IPS-18c (cell line): ENCODE results near the gene OFD1.
A peak's percentile ranks its signal among the peaks of the same experiment; 100 is the strongest.

ENCODE experiments used
- H3K4me3 ChIP-seq: 2 replicates; pipeline ENCODE4 v1.7.0; 2013; ENCODE audit warnings: low read depth, mild to moderate bottlenecking, low read length, moderate library complexity; ENCODE audit not compliant: insufficient read depth
- H3K9me3 ChIP-seq: one replicate; pipeline ENCODE4 v1.6.1; 2013; ENCODE audit warnings: mild to moderate bottlenecking, low read length, moderate library complexity; ENCODE audit not compliant: control insufficient read depth, insufficient read depth

Gene OFD1

DNA sequence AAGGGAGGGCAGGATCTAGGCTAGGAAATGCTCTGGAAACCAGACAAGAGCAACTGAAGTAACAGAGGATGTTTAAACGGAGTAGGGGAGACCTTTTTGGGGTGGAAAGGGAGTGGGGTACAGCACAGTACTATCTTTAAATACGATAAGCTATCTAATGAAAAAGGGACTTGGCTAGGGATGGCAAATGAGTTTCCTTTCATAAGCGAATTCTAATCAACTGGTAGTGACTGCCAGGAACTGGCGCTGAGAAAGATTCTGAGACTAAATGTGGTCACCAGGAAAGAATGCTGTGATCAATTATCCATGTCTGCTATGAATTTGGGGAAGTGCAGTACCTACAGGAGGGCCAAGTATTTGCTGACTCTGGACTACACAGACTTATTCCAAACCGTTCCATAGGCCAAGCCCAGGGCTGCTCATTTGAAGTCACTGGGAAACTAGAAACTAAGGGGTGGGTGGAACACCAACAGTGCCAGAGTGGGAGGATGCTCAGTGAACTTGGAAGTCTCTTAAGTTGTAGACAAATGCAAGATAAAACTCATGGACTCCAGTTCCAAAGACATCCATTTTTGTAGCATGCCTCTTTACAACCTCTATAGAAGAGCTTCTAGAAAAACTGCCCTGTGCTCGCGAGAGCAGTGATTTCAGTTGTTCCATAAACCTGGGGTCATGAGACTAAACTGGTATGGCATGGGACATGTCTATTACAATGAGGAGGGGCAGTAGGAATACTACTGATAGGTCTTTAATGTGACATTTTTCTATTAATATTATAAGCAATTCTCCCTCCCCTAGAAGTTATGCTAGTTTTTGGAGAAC, 2.1 kb upstream of the OFD1 start:
- Histone ChIP-seq H3K9me3 (peaks cover 2% of the 10 kb centered on the region), H3K4me3 (no peak overlapping the region)

DNA sequence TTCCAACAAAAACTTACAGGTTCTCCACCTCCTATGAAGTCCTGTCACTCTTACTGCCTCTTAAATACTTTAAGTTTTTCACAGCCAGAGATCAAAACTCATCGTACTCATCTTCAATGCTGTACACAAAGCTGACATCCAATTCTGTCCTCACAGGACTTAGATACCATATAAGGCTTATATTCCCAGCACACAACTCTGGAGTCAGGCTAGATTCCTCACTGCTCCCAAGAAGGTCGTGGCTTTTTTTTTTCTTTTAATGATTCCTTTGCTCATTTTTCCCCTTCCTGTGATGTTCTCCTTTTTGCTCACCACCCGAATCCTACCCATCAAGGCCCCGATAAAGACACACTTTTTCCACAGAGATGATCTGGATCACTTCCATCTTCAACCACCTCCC, 1.0 kb upstream of the OFD1 start:
- peak overlapping the region; percentile 48 for H3K4me3 ChIP-seq

DNA sequence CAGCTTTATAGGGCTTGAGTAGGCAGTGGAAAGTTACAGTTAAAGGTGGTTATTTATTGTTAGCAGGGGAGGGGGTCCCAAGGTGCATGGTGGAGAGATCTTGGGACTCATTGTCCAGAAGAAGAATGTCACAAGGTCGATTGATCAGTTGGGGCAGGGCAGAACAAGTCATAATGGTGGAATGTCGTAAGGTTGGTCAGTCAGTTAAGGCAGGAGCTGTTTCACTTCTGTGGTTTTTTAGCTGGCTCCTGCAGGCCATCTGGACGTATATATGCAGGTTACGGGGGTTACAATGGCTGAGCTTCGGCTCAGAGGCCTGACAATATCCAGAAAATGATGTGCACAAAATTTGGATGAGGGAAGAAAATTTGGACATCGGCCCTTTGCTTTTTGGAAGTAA, 7.1 kb downstream of the OFD1 start:
- no peaks in the 10 kb centered on the region for H3K9me3 ChIP-seq
- no peak overlapping the region for H3K4me3 ChIP-seq

More for the DNA sequence above, 1.0 kb upstream of the OFD1 start:
- H3K9me3 ChIP-seq: peaks cover 2% of the 10 kb centered on the region

DNA sequence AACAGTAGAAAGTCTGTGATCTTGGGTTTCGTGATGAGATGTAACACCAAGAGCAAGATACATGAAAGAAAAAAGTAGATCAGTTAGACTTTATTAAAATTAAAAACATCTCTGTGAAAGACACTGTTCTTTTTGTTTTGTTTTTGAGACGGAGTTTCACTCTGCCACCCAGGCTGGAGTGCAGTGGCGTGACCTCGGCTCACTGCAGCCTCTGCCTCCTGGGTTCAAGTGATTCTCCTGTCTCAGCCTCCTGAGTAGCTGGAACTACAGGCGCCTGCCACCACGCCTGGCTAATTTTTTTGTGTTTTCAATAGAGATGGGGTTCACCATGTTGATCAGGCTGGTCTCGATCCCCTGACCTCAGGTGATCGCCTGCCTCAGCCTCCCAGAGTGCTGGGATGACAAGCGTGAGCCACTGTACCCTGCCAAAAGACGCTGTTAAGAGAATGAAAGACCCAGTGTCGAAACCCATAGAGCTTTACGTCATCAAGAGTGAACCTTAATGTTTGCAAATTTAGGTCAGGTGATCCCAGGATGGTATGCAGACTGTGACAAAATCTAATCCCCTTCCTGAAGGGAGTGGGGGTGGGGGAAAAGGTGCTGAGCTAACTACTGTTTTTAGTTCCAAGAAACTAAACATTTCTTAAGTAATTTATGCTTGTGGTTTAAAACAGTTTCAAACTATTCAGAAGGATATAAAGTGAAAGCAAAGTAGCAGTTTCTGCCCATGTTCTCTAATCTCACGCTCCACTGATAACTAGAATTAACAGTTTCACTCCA, 8.0 kb downstream of the OFD1 start:
- H3K4me3 ChIP-seq: no peak overlapping the region
- H3K9me3 ChIP-seq: no peaks in the 10 kb centered on the region

DNA sequence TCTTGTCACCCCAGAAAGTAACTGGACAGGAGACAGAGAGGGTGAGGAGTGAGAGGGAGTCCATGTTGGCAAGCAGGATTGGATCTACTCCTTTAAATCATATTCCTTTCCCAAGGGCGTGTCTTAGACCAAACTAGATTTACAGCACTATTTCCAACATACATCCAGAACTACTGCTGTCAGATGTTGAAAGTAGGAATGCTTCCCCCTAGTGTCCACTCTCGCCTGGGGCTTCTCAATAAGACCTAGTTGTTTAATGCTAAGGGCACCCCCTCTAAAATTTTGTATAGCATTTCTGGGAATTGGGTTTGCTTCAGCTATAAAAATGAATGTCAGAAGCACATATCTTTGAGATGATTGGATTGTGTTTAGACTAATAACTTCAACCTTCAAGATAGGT, 13.3 kb downstream of the OFD1 start:
- H3K9me3 ChIP-seq: no peaks in the 10 kb centered on the region
- no peak overlapping the region for H3K4me3 ChIP-seq

DNA sequence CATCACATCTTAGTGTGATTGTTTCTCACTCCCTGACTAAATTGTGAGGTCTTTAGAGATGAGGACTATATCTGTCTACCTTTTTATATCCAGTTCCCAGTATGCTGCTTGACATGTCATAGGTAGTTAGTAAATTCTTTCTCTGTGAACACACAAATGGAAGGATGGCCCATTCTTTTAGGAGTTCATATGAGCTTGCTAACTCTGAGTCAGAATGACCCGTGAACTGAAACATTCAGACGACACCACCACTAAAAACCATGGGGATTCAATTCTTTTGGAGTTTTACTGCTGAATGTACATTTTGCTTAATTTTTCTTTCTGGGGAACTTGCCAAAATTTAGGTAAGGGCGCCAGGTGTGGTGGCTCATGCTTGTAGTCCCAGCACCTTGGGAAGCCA, 13.9 kb downstream of the OFD1 start:
- Histone ChIP-seq H3K9me3 (no peaks in the 10 kb centered on the region), H3K4me3 (no peak overlapping the region)

DNA sequence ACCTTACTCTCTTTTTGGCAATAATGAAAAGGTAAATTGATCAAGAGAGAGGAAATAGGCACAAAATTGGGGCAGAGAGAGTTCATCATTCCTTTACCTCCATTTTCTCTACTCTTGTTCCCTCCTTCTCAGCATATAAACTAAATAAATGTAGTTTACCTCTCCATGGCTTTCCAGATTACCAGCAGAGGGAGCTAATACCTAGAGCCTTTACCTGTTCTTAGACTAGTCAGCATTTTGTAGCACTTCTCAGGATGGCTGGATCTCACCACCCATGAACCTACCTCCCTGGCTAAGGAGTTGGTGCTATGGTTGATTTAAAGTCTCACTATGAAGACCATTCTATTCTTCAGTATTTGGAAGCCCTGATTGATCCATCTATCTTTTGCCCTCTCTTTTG, 15.7 kb downstream of the OFD1 start:
- H3K9me3 ChIP-seq: no peaks in the 10 kb centered on the region

DNA sequence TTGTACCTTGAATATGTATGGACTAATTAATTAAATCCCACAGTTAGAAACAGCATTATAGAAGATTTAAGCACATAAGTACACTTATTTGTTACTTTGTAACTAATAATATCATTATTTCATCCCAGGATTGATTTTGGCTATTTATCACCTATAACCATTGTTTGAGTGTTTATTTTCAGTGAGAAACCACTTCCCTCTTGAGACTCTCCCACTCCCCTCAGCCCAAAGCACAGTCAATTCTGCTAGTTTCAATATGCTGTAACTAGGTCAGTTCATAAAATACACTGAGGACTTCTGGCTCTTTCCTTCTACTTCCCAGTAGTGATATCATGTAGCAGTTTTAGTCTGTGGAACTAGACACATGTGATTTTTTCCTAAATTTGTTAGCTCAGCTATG, 16.3 kb downstream of the OFD1 start:
- H3K4me3 ChIP-seq: no peak overlapping the region
- H3K9me3 ChIP-seq: no peaks in the 10 kb centered on the region

More for the DNA sequence above, 15.7 kb downstream of the OFD1 start:
- no peak overlapping the region for H3K4me3 ChIP-seq

DNA sequence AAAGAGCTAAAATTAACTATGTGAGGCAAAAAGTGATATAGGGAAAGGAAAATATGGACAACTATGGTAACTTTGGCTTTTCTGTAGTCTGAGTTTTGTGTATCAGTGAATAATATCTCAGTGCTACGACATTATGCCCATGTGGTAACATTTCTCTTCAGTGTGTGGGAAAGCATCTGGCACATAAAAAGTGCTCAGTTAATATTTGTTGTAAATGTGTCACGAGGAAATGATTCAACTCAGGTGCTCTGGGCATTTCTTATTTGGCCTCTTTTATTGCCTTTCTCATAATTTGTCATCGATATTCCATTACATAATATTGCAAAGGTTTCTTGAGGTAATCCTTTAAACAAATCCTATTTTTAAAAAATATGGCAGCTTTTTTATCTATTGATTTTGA, 17.6 kb downstream of the OFD1 start:
- Histone ChIP-seq H3K9me3 (no peaks in the 10 kb centered on the region), H3K4me3 (no peak overlapping the region)

DNA sequence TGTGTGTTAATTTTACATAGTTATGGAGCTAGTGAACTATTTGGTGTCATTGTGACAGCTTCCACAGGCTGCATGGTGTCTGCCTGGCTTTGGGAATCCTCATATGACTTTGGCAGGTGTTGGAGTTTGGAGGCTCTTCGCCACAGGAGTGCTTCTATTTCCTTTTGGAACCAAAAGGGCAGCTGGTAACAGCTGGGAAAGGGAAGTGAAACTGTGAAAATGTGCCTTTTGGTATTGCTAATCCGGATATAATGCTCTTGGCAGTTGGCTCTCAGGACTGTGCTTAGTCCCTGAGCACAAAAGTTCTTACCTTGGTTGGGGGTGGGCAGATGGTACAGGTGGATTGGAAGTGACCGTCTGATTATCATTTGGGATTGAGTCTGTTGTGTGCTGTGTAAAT, 18.1 kb downstream of the OFD1 start:
- Histone ChIP-seq H3K4me3 (no peak overlapping the region), H3K9me3 (no peaks in the 10 kb centered on the region)

DNA sequence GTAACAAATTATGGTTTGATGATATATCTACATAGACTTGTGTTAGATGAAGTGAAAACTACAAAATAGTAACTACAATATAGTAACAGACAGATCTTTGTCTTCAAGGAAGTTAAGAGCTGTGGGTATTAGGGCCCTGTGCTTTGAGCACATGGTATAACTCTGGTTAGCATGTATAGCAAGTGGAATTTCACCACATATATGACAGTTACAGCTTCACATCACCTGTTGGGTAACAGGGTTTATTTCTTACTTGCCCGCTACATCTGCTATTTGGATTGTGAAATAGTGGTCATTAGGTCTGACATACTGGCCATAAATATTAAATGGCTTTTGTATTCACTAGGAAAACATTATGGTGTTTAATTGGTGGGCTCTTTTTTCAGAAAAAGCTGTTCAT, 20.2 kb downstream of the OFD1 start:
- Histone ChIP-seq H3K4me3 (no peak overlapping the region), H3K9me3 (no peaks in the 10 kb centered on the region)

DNA sequence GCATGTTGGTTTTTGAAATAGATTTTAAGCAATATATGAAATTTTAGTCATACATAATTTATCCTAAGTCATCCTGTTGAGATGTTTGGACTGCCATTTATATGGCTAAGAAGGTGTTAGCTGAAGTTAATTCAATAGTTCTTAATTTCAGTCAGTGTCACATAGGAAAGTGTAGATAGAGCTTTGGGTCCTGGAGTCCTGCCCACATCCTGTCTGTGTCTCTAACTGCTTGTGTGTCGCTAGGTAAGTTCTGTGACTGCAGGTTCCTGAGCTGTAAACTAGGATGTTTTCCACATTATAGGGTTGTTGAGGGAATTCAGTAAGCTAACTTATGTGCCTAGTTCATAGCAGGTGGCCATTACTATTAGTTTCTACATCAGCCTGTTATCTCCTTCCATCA, 20.7 kb downstream of the OFD1 start:
- Histone ChIP-seq H3K4me3 (no peak overlapping the region), H3K9me3 (no peaks in the 10 kb centered on the region)

DNA sequence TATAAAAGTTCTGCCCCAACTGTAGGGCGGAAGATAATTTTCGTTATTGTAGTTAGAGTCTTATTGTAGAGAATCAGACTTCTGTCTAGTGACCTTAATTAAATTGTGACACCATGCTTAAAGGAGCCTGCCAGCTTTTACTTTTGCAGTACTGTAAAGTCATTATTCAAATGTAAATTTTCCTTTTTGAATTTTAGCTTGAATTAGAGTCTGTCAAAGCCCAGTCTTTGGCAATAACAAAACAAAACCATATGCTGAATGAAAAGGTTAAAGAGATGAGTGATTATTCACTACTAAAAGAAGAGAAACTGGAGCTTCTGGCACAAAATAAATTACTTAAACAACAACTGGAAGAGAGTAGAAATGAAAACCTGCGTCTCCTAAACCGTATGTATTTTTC, 21.8 kb downstream of the OFD1 start:
- no peaks in the 10 kb centered on the region for H3K9me3 ChIP-seq
- H3K4me3 ChIP-seq: no peak overlapping the region

DNA sequence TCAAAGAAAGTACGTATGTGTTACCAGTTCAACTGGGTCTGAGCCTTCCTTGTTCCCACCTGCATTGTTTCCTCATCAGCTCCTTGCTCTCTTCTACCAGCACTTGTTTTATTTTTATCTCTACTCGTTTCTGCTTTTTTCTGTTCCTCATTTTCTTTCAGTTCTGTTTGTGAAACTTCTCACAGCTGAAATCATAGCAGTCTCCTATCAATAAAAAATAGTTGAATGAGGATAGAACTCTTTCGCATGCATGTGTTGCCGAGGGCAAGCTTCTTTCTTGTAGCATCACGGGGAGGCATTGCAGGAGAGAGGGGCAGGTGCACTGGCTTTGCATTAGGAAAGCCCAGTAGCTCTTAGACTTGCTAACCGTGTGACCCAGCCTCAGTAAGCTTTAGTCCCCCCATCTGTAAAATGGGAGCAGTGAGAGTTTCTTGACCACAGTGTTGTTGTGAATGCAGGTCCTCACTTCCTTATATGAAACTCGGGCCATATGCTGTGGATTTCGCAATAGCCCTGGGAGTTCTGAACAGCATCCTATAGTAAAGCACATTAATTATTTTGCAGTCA, 24.7 kb downstream of the OFD1 start:
- Histone ChIP-seq H3K9me3 (no peaks in the 10 kb centered on the region), H3K4me3 (no peak overlapping the region)

DNA sequence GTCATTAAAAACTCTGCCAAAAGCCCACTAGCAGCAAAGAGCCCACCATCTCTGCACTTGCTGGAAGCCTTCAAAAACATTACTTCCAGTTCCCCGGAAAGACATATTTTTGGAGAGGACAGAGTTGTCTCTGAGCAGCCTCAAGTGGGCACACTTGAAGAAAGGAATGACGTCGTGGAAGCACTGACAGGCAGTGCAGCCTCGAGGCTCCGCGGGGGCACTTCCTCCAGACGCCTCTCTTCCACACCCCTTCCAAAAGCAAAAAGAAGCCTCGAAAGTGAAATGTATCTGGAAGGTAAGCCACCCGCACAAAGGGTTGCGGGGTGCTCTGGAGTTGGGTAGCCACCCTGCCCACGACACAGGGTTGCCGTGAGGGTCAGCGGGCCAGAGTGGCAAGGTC, 25.9 kb downstream of the OFD1 start:
- Histone ChIP-seq H3K4me3 (no peak overlapping the region), H3K9me3 (no peaks in the 10 kb centered on the region)

DNA sequence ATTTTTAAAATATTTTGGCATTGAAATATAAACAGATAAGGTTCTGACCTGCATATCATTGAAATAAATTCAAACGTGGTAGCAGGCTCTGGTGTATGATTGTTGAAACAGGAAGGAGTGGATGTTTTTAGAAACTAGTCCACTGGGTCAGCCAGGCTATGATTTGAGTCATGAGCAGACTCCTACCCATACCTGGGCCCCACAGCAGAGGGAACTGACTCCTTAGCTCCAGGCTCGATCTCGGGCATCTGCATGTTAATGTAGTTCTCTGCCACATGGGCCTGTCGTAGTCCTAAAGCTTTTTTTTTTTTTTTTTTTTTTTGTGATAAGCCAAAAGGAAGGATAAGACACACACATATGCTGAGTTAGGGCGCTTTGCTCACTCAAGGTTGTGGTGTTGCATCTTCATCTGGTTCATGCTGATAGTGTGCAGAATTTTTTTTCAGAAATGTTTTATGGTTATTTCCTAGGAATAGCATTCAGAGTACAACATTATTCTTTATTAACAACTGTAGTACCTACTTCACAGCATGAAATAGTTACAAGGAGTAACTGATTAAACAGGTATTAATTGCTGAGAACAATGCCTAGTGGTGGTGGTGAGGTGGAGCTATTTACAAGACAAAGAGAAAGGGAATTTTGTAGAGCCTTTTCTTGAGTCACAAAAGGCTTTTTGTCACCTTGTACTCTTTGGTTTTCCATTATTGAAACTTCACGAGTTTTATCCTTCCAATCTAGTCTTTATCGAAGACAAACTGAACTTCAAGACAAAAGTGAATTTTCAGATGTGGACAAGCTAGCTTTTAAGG, 27.3 kb downstream of the OFD1 start:
- Histone ChIP-seq H3K4me3 (no peak overlapping the region), H3K9me3 (no peaks in the 10 kb centered on the region)

DNA sequence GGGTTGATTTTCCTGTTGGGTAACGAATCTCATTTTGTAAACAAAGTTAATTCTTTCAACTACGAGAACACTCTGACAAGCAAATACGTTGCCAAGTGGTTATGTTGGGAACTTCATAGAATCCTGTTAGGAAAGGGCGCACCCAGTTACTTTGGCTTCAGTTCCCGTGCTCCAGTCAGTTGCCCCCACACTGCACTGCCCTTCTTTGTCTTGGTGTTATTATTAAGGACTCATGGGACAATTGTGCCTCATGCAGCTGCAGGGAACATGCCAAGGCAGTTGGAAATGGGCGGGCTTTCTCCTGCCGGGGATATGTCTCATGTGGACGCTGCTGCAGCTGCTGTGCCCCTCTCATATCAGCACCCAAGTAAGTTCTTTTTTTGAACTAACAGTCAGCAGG, 28.9 kb downstream of the OFD1 start:
- H3K4me3 ChIP-seq: no peak overlapping the region

More for the DNA sequence above, 28.9 kb downstream of the OFD1 start:
- H3K9me3 ChIP-seq: no peaks in the 10 kb centered on the region
